ENCODE measurements around the gene KCNJ8.
"Not testable (repeated sequence)": the region's sequence is repeated elsewhere in the genome, so short reads cannot be mapped to it uniquely, and the experiment has no call there.

The KCNJ8 gene

DNA sequence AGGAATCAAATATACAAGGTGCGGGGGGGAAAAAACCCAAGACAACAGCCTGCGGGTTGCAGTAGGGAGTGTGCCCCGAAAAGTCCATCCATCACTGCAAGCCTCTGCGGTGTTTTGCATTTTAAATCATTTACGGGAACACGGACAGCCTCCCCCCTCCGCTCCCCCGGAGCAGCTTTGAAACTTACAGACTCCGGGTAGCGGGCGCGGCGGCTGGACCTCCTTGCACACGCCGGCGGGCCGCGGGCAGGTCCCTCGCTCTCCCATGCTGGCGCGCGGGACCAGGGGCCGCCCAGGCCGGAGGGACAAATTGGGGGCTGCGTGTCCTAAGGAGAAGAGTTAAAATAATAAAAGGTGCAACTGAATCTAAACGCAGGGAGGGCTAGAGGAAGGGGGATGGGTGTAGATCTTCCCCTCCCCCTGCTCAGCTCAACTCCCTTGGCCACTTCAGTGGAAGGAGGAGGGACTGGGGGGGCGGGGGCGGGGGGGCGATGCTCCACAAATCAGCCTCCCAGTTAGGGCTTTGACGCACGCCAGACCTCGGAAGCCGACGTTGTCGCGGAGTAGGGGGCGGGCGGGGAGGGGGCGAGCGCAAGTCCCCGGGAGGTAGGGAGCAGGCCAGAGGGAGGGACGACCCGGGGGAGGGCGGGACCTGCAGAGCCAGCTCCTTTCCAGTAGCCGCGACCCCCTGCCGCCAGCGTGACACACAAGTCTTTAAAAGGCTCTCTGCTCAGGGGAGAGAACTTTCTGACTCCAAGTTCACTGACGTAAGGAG lies at the start of gene KCNJ8:
Gene KCNJ8 (minus strand): TSS at position 349 of the 775 bp plus-strand sequence. CDS start 1,090 bp downstream, outside the sequence.
- no peak for DNase-seq

DNA sequence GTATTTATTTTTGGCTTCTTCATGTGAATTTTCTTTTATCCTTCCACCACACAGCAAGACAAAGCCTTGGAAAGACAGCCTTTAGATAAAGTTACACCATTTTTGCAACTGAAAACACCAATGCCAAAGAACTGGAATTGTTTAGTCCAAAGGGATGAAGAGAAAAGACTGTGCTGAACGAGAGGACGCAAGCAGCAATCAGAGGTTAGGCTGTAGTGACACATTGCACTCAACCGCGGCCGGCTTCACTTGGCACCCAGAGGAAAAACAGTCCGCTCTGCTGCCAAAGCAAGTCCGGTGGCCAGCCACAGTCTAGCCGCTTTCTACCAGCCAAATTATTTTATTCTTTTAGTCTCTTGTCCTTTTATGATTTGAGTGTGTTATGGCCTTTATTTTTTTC lies 49.1 kb upstream of the KCNJ8 start:
- no peak for DNase-seq

DNA sequence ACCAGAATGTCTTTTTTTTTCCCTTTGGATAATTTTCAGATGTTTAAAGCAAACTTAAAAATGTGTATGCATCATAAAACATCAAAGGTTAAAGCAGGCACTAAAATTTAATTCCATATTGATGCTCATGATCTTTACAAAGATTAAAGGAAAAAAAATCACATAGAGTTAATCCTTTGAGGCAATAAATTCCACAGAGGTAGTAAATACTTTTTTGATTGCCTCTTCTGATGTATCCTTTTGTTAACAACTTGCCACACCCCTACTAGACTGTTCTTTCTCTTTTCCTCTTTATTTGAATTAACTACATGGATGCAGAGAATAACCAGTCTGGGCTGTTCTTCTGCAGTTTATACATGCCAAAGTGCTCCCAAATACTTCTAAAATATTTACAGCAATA lies 45.2 kb upstream of the KCNJ8 start:
- no peak for DNase-seq

DNA sequence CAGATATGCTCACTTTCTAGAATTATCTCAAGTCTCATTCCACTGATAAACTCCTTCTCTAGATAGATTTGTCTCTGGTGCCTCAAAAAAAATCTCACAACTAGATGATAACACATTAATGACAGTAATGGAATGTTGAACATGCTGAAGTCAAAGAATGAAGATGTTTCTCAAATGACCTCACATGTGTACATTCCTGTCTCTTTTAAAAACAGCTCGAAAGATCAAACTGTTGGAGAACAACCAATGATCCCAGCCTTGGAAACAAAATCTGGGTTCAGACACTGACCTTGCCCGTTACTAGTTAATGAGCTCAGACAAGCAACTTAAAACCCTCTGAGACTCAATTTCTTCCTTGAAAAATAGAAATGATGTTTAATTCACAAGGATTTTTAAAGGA lies 44.7 kb upstream of the KCNJ8 start:
- DNase-seq: no peak

DNA sequence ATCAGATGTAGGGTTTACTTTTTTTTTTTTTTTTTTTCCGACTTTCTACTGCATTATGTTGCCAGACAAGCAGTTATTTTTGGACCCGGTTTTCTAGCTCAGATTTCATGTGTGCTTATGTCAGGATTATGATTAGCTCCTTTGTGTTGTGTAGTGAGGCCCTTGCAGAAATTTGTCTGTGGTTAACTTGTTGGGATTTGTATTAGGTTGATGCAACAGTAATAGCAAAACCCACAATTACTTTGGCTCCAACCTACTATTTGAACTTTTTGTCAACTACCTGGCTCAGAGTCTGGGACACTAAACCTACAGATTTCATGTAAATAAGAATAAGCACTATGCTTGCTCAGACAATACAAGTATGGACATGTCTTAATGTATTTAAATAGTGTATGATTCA lies 44.1 kb upstream of the KCNJ8 start:
- DNase-seq: no peak

DNA sequence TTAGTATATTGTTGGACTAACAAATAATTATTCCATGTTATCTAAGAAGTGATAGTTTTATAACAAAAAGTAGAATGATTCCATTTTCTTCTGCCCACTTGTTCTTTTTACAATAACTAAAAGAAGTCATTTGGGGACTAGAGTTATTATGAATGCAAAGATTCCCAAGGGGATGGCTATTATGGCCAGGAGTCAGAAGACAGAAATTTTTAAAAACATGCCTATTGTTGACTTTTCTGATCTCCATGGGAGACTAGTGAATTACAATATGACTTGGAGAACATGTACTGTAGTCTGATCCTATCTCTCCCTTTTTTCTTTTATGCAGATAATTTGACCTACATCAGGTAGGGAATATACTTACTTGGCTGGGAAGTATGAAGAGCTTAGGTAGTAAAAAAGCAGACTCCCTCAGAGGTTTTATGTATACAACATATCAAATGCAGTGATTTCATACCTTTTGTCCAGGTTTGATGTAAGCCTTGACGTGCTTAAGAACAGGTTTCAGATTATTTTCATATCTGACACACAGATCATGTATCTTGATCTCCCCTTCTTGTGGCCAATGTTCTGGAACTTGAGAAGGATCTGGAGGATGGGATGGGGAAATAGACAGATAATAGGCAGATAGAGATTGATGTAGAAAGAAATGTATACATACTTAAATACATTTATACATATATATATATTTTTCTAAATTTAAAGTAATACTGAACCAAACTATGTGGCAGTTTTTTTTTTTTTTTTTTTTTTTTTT lies 41.0 kb upstream of the KCNJ8 start:
- DNase-seq: no peak

DNA sequence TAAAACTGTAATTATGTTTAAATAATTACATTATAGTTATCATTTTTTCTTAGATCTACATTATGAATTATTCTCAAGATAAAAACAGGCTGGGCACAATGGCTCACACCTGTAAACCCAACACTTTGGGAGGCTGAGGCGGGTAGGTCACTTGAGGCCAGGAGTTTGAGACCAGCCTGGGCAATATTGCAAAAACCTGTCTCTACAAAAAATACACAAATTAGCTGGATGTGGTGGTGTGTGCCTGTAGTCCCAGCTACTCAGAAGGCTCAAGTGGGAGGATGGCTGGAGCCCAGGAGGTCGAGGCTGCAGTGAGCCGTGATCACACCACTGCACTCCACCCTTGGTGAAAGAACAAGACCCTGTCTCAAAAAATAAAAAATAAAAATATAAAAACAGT lies 40.3 kb upstream of the KCNJ8 start:
- DNase-seq: no peak

DNA sequence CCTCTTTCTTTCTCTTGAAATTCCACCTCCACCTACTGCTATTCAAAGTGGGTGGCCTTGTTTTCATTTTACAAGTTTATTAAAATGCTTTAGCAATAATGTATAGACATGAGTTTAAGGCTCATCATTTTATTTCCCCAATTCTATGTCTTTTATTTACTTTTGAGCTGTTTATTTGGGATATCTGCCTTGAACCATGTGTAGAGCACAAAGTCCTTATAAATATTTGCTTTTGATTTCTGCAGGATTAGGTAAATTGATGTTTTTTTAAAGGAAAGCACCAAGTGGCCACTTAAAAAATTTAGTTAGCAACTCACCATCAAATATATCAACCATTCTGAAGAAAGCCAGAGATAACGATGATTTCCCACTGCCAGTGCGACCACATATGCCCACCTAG lies 39.8 kb upstream of the KCNJ8 start:
- no peak for DNase-seq

DNA sequence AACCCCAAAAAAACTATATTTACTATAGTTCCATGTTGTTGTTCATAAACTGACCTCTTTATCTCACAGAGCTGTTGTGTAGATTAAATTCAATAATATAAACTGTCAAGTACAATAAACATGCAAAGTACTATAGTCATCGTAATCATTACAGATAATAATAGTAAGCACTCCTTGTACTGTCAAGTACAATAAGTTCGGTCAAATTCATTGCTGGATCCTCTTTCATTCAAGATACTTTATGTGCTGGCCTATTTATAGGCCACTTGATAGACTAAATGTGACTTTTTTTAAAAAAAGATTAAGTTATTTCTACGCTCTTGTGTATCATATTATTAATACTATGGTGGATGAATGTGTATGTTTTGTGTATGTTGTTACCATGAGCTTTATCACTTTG lies 39.2 kb upstream of the KCNJ8 start:
- no peak for DNase-seq

DNA sequence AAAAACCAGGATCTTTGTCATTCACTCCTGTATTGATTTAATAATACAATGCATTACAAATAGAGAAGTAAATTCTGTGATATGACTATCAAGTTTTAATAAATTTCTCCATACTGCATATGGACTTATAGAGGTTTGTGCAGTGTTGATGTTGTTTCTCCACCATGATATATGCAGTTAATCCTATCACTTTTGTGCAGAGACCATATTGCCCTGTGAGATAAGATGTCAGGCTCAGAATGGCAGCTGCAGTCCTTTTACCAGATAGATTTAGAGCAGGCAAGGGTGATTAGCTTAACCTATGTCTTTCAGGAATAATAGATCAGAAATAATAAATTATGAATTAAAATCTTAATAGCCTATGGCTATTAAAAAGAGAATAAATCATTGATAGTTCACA lies 38.6 kb upstream of the KCNJ8 start:
- DNase-seq: no peak

DNA sequence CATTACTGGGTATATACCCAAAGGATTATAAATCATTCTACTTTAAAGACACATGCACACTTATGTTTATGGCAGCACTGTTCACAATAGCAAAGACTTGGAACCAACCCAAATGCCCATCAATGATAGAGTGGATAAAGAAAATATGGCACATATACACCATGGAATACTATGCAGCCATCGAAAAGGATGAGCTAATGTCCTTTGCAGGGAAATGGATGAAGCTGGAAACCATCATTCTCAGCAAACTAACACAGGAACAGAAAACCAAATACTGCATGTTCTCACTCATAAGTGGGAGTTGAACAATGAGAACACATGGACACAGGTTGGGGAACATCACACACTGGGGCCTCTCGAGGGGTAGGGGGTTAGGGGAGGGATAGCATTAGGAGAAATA lies 37.8 kb upstream of the KCNJ8 start:
- not testable (repeated sequence) for DNase-seq

DNA sequence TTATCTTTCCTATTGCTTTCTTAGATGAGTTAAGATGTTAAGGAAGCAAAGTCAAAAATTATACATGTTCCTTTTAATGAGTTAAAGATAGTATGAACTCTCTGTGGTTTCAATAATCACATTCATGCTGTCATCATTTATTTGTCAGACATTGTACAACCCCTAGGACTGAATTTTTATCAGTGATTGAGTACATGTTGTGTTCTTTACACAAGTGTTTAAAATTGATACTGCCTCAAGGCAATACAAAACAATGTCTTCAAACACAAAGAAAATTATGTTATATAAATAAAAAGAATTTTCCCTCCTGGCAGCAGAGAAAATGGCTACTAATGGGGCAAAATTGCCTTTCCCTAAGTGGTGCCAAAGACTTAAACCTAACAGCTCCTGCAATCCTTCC lies 34.6 kb upstream of the KCNJ8 start:
- no peak for DNase-seq

DNA sequence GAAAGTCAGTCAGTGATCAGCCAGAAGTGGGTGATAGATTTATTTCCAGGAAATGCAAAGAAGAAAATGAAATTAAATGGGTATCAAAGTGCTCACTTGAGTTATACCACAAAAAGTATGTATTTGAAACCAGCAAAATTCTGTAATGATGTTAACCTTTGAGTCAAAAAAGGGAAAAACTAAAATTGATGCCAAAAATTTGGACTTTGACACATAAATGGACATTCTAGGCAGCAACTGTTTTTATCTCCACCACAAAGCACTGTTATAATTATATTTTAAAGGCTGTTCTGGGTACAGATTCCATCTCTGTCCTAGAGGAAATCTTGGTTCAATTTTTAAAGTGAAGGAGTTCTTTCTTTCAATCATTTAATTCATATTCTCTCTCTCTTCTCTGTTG lies 31.7 kb upstream of the KCNJ8 start:
- no peak for DNase-seq

DNA sequence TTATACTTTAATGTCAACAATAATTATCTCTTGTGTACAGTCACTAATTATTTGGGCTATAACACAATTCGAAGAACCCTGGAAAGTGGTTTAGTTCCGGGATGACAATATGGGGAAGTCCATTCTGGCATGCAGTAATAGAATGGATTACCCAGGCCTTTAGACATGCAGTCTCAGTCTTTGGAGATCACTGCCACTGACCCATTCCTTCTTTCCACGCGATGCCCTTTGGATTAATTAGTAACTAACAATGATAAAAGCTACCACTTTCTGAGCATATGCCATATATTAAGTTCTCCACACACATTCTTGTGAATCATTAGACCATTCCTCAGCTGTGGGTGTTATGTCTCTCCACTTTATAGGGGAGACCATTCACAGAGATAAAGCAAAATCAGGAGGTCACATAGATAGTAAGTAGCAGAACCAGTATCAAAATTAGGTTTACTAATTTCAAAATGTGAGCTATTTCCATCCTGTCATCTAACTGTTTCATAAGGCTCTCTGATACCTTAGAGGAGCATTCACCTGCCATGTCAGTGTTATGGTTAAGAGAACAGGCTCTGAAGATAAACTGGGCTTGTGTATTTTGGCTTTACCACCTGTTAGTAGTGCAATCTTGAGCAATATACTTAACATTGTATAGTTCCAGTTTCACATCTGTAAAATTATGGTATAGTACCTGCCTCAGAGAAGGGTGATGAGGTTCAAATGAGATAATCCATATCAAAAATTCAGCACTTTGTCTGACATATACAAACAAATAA lies 27.2 kb upstream of the KCNJ8 start:
- DNase-seq: no peak

DNA sequence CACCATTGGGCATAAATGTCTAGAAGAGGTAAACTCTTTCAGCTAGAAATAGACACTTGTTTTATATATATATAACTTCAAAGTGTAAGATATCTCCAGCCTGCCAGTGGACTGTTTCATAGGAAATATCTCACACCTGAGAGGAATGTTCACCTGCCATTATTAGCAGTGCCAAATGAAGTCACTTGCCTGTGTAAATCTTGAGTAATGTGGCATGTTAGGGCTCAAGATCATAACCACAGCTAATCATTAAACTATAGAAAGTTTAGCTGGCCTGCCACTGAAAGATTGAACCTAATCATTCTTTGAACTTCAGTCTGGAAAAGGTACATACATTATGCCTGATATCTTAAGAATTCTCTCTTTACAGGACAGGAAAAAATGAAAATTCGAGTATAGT lies 25.5 kb upstream of the KCNJ8 start:
- DNase-seq: no peak

DNA sequence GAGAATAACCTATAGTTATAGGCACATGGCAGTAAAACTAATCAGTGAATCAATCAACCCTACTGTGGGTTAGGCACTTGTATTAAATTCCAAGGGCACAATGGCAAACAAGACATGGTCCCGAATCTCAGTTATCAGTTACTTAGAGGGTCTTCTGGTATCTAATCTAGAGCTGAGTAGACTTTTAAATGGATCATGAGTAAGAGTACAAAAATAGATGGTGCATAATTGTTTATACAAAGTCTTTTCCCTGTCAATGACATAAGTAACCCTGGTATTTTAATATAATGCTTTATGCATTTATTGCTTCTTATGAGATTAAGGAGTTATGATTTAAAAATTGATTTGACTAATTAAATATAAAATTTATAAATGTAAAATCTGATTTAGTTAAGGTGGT lies 23.0 kb upstream of the KCNJ8 start:
- DNase-seq: no peak

DNA sequence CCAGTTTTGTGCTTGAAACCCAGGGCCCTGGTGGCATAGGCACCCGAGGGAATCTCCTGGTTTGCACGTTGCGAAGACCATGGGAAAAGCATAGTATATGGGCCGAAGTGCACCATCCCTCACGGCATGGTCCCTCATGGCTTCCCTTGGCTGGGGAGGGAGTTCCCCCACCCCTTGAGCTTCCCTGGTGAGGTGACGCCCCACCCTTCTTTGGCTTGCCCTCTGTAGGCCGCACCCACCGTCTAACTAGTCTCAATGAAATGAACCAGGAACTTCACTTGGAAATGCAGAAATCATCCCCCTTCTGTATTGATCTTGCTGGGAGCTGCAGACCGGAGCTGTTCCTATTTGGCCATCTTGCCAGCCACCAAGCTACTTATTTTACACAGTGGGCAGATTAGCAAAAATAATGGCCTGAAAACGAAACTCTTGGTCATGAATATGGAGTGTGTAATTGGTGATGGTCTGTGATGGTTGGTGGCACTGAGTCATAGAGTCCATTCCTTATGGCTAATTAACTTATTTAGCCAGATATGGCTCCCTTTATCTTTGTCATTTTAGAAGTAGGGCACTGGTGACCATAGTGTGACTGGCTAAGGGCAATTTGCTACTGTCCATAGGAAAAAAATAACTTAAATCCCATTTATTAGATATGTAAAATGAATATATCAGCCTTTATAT lies 21.3 kb upstream of the KCNJ8 start:
- DNase-seq: no peak

DNA sequence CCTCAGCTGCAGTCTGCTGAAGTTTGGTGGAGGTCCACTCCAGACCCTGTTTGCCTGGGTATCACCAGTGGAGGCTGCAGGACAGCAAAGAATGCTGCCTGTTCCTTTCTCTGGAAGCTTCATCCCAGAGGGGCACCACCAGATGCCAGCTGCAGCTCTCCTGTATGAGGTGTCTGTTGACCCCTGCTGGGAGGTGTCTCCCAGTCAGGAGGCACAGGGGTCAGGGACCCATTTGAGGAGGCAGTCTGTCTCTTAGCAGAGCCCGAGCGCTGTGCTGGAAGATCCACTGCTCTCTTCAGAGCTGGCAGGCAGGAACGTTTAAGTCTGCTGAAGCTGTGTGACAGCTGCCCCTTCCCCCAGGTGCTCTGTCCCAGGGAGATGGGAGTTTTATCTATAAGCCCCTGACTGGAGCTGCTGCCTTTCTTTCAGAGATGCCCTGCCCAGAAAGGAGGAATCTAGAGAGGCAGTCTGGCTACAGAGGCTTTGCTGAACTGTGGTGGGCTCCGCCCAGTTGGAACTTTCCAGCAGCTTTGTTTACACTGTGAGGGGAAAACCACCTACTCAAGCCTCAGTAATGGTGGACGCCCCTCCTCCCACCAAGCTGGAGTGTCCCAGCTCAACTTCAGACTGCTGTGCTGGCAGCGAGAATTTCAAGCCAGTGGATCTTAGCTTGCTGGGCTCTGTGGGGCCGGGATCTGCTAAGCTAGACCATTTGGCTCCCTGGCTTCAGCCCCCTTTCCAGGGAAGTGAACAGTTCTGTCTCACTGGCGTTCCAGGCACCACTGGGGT lies 20.5 kb upstream of the KCNJ8 start:
- DNase-seq: not testable (repeated sequence)

DNA sequence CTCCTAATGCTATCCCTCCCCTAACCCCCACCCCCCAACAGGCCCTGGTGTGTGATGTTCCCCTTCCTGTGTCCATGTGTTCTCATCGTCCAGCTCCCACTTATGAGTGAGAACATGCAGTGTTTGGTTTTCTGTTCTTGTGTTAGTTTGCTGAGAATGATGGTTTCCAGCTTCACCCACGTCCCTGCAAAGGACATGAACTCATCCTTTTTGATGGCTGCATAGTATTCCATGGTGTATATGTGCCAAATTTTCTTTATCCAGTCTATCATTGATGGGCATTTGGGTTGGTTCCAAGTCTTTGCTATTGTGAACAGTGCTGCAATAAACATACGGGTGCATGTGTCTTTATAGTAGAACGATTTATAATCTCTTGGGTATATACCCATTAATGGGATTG lies 15.2 kb upstream of the KCNJ8 start:
- not testable (repeated sequence) for DNase-seq

DNA sequence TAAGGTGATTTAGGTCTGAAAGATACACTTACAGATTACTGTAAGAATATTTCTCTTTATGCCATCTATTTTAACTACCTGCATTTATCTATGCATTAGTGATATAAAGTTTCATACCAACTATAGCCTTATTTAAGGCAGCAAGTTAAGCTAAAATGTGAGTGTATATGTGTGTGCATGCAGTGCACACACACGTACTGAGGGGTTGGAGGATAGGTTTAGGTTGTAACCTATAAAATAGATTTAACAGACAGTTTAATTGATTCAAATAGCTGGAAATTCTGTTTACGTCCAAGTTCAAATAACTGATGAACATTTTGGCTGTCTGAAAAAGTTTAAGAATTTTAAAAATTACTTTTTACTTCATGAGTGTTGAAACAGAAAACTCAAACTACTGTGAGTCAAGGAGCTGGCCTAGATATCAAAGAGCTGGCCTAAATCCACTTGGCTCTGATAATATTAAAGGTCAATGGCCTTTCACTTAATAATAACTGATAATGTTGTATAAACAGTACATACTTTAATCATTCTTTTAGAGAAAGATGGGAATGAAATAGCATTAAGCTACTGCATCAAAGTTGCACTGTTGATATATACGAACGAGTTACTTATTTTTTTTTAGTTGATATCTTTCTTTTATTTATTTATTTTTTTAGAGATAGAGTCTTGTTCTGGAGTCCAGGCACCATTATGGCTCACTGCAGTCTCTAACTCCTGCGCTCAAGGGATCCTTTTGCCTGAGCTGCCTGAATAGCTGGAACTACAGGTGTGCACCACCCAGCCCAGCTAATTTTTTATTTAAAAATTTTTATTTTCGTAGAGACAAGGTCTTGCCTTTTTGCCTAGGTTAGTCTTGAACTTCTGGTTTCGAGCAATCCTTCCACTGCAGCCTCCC lies 13.8 kb upstream of the KCNJ8 start:
- DNase-seq: no peak

DNA sequence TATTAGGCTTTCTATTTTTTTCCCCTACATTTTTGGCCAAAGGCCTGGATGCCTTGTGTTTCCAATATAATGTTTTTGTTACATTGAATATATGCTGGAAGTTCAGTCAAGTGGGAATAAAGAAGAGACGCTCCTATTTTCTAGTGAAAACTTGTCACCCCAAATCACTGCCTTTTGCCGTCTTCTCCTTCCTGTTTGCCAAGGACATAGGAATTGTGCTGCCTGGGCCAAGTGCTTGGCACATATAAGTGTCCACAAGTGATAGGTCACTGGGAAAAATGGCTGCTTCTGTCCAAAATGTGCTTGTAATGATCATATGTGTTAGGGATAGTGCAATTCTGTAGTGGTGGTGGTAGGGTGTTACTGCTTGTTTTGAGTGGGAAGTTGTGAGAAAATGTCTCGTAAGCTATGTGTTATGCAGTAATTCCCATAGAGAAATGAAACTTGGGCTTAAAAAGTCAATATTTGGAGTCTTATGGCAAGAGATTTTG lies 11.6 kb upstream of the KCNJ8 start:
- DNase-seq: no peak
